Left hindlimb (tissue), 1 donor: ENCODE data around the gene PPP3CA.

Experiments
- DNase-seq: peaks from one replicate; pipeline ENCODE4 v3.0.0-alpha.2; 2018

PPP3CA gene

DNA sequence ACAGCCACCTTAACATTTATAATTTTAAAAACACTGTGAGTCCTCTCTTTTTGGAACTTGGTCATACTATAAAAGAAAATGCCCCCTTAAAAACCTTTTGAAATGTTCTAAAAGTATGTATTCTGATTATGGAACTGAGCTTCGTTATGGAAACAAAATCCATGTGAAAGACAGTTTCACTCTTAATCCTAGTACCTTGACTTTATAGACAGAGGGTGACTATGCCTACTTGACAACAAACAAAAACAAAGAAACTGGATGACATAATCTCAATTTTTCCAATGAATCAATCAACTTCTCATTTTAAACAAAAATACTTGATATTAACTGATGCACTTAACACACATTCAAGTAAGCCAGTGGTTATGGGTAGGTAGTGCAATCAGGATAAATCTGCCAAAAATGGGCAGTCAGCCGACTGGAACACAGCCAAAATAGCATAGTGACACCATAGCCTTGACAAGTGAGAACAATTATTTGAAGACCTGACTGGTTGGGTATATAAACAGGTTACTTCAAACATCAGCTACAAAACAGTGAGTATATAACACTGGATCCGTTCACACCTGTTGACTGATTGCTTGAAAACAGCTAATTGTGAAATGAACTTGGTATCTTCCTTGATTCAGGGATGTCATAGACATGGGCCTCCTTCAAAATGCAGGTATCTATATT, 265.5 kb downstream of the PPP3CA start:
- no peak for DNase-seq

DNA sequence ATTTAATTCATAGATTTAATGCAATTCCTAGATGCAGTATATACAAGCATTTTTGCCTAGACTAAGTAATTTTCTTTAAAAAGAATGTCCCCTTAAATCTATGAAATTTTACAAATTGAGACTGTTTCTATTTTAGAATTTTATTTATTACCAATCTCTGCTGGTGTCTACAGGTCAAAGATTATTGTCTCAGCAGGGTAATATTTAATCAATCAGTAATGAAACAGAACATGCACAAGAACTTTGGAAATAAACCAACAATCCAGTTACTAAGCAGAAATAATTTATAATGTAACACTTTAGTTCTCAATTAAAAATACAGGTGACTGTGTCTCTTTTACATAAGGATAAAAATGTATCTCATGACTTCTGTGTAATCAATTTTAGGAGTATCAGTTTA, 266.2 kb downstream of the PPP3CA start:
- no peak for DNase-seq

DNA sequence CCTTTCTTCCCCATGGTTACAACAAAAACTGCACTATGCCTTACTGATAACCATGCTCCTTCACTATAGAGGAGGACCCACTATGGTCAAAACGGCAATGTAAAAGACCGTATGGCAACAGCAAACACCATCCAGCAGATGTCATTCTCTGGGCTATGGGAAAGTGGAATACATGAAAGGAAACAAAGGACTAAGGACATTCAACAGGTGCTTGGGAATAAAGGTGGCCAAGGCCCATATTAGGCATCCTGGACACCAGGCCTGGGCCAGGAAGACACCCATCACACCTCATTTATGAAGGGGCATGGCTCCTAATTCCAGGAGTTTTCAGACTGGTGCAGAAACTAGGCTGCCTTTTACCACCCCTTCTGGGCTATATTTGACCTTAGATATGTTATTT, 268.4 kb downstream of the PPP3CA start:
- DNase-seq, result no peak

DNA sequence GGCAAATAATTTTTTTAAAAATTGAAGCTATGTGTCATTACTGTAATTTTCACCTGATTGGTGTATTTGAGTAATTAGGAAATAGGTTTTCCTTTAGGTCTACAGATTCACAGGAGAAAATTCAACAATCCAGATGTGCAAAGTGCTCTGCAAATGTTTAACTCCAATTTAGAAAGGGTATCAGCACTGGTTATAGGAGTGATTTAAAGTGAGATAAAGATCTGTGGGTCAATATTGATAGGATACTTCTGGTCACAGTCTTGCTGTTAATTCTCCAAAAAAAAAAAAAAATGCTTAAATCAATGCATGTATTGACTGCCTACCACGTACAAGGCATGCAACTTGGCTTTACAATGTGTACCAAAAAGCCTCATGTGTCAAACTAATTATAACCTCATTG, 271.3 kb downstream of the PPP3CA start:
- no peak for DNase-seq

DNA sequence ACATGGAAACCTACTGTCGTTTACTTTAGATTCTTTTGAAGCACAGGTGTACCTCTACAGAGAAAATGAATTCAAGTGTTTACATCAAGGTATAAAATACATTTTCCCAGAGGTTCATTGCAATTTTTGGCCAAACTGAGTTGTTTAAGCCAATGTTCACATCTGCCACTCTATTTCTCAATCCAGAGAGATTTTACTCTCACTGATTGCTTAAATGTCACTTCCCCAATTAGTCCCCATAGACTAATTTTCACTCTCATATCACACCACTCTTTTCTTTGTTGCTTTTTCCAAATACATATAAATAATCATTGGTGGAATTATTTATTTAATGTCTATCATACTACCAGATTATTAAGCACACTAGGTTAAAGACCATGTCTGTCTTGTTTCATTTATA, 271.8 kb downstream of the PPP3CA start:
- no peak for DNase-seq

DNA sequence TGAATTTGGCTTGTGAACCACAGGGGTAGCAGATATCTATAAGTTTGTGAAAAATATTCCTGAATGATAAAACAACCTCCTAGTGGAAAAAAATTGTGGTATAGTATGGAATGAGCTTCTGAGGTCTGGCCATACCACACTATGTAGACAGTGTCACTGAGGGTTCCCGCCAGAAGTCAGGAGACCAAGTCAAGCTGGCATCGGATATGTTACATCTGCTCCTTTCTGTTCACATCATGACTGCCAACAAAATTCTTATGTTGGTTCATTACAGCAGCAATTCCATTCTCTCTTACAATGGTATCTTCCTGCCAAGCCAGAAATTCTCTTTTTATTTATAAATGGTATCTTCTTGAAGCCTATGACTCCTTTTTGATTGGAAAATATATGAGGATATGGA, 273.0 kb downstream of the PPP3CA start:
- no peak for DNase-seq

DNA sequence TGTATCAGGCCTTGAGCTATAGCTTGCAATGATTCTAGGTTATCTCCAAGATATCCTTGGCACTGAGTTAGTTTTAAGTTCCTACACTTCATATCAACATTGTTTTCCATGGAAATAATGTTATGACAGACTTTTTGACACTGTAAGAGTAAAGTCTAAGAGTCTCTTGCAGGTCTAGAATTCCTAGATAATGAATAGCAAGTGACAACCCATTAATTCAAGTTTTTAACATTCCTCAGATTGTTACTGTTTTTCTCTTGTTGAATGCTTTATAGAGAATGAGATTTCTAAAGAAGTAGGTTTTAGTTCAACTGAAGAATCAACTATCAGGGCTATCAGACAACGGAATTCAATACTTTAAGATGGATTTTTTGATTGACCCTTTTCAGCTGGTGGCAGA, 276.1 kb downstream of the PPP3CA start:
- DNase-seq, result no peak

DNA sequence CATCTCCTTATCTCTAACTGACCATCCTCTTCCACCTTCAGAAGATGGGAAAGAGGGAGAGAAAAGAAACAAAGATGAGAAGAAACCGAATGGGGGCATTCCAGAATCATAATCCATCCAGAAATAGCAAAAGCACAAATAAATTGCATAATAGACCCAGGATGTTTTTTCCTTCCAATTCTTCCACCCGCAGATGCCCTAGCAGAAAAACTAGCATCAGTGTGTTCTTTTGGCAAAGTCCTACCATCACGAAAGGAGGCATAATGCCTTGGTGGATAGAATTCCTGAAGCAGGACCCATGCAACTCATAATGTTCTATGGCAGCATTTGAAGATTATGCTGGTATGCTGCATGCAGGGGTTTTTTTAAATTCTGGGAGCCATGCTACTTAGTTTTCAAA, 279.2 kb downstream of the PPP3CA start:
- no peak for DNase-seq

DNA sequence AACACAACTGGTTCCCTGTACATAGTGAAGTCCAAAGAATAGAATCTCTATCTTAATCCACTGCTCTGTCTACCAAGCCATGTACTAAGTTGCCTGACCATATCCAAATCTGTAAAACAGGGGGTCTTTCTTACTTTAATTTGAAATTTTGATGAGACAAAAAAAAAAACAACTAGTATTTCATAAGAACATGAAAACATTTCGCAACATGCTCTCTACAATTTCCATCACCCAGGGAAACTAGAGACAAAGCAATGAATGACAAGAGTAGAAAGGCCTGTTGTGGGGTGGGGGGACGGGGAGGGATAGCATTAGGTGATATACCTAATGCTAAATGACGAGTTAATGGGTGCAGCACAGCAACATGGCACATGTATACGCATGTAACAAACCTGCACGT, 279.9 kb downstream of the PPP3CA start:
- DNase-seq, result no peak

DNA sequence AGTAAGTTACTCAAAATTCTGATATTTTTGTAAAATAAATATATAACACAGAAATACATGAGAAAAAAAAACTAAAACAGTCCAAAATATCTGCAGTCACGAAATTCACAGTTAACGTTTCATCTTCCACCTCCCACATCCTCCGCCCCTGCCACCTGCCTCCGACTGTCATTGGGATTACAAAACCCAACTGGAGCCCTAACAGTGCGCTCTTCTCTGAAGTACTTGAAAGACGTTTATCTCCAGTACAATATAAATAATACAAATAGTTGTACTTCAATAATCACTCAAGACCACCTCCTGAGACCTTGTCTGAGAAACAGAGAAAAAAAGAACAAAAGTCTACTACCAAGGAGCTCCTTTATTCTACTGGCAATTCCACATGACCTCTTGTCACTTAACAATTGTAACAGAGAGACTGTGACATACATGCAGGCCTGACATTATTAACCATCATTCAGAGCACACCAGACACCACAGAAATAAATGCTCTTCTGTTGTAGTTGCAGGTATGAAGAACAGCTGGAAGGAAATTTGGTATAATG, 280.6 kb downstream of the PPP3CA start:
- no peak for DNase-seq

DNA sequence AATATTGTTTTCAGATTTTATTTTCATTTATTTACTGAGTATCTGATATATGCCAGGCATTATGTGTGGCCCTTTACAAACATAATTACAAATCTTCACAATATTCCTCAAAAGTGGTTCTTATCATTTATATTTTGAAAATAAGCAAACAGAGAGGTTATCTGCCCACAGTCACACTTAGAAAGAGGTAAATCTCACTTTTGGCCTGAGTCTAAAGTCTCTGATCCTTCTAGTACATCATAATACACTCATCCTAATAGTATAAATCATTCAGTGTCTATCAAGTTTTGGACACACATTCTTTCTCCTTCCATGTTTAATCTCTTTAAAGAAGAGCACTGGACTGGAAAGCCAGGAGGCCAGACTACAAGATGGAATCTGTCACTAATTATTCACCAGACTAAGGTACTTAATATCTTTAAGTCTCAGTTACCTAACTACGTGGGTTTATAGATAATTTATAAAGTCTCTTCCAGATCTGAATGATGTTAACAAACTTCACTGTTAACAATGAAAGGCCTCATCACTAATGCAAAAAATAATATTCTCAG, 281.3 kb downstream of the PPP3CA start:
- no peak for DNase-seq

DNA sequence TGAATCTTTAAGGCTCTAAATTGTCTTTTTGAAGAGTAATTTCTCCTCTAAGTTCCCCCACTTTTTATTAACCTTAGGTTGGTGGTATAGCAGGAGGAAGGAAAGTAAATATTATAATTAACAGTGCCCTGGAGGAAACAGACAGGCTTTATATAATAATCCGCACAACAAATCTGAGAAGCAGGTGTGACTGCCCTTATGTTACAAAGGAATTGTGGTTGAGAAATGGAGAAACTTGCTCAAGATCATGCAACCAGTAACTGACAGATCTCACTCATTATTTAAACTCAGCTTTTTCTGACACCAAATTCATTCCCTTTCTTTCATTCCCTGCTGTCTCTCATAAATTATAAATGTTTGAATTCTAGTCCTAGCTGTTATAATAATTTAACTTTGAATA, 282.0 kb downstream of the PPP3CA start:
- DNase-seq, result no peak

DNA sequence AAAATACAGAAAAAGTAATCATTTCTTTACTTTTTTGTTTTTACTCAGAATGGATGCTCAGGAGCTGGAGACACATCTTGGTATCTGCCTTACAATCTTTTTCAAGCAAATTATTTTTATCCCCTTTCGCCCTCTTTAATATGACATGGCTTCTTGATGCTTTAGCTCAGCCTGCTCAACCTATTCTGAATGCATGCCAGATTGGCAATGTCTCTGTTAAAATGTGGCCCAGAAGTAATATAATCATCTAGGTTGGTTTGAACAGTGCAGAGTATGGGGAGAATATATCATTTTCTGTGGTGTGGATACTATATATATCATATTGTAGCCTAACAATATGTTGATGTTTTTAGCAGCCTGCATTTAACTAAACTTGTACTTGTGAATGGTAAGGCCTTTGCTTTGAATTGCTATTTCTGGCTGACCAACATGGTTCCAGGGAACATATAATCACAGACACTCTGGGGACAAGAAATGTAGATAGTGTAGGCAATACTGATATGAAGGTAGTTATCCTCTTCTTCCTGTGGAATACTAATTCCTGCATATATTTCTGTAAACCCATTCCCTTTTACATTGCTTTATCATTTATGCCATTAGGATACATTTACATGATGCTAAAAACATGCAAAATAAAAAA, 282.7 kb downstream of the PPP3CA start:
- no peak for DNase-seq

DNA sequence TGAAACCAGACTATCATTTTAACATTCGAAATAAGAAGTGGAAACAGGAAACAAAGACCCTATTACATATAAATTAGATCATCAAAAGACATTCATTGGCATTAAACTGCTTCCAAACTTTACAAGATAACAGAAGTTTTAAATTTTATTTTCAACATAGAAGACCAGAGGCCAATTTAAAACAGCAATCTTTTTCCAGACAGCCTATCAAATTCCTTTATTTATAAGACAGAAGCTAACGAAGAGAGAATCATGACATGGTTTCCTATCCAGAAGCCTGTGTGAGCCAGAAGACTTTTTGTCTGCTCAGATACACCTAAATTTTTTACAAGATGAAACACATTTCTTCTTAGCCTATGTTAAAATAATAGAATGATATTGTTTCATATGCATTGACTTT, 291.9 kb downstream of the PPP3CA start:
- no peak for DNase-seq

DNA sequence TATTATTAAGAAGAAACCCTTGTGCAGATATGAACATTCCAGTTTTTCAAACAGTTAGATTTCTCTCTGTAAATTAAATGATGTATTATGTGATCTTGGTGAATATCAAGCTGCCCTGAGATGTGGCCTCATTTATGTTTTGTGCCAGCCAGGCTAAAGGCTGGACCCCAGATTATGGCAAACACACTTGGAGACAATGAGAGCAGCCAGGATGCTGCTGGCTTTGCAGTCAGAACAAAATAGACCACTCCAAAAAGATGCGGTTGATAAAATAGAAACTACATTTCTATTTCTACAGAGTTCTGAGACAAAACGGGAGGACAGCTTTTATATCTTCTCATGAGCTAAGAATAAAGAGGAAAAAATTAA, 296.5 kb downstream of the PPP3CA start:
- DNase-seq, result no peak

DNA sequence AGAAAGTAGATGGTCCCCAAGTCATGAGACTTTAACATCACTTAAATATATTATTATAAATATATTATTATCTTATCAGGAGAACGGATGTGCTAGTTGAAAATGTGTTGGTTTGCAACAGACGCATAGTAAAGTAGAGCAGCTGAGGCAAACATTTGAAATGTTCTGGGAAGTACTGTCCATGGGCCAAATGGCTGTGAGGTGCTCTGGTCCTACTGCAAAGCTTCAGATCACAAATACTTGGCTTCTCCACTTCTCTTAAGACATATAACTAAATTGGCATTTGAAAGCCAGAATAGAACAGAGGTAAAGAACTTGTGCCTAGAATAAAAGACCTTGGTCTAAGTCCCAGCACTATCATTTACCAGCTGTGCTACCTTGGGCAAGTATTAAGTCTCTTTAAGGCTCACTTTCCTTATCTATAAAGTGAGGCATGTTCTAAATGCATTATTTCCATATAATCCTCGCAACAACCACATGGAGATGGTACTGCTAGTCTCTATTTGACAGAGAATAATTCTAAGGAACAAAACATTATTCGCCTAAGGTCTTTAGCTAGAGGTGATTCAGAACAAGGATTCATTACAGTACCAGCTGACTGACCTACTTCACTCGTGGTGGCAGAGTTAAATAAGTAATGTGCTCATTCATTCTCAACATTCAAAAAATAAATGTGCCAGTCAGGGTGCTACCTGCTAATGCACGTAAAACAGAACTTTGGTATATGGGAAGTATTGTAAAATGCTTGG, 297.1 kb downstream of the PPP3CA start:
- DNase-seq, result no peak

DNA sequence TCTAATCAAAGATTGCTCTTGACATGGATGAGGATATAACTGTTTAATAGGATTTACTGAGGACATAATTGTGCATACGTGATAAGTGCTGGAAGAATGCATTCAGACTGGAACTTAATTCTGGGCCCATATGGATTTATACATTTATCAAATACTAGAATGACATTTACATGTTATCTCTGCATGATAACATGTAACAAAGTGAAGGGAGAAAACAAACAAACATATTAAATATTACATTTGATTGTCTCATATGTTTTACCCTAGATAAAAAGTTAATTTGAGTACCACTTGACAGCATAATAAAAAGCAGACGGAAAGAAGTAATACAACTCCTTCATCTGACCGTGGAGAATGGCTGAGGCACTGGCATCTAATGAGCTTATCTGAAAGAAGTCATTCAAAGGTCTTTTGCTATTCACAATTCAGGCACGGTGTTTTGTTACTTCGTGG, 297.8 kb downstream of the PPP3CA start:
- no peak for DNase-seq

DNA sequence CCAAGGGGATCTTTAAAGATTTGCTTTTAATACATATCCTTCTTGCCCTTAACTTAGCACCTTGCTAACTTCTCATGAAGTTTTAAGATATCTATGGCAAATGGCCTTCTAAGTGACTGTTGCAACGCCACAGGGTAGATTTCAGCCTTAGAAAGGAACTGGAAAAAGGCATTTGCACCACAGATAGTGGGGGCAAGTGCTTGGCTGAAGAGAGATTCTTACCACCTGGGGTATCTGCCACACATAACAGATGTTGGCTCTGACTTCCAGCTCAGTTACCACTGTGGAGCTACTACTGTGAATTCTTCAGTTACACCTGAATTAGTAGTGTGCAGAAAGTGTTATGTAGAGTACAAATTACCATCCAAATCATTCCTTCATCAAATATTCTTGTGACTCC, 302.6 kb downstream of the PPP3CA start:
- no peak for DNase-seq

DNA sequence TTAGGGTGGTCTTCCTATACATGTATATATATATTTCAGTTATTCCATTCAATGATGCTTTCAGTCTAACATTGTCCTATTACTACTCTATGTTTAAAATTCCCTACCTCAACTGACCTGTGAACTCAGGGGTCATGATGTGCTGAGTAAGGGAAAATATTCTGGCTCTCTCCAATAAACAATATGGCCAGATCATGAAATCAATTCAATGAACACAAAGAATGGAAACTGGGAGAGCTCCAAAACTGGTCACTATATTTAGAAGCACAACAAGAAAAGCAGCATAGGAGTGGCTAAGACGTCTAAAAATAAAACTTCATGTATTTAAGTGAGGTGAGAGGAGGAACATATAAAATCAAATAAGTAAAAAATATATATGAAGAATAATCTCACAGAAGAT, 304.5 kb downstream of the PPP3CA start:
- no peak for DNase-seq

DNA sequence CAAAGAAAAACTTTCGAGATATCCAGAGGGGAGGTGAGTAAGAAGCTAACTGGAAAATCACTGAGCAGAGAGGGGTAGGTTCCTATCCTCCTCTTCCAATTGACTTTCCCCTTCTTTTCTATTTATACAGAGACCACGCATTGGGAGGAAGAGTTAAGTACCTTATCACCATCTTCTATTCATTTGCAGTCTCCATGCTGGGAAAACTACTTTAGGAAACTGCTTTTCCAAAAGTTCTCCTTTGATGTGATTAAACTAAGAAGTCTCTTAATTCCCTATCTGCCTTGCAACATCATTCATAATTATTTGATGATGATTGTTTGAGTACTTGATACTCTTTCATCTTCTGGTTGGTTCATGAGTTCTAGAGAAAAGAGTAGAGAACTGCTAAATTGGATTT, 306.6 kb downstream of the PPP3CA start:
- no peak for DNase-seq

DNA sequence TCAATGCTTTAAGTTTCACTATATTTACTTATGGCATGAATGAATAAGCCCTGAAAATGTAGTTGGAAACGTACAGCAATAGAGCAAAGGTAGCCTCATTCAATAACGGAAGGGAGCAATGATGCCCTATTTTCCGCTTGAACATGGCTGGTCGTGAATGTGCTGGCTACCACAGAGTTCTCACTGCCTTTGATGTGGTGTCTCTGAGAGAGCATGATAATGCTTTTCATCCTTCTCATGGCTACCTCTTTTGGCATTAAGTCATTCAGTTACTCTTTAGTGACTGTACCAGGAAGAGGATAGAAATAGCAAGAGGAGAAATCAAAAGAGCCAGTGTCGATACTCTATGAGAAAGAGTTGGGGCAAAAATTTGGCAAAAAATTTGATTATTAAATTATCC, 308.0 kb downstream of the PPP3CA start:
- no peak for DNase-seq

DNA sequence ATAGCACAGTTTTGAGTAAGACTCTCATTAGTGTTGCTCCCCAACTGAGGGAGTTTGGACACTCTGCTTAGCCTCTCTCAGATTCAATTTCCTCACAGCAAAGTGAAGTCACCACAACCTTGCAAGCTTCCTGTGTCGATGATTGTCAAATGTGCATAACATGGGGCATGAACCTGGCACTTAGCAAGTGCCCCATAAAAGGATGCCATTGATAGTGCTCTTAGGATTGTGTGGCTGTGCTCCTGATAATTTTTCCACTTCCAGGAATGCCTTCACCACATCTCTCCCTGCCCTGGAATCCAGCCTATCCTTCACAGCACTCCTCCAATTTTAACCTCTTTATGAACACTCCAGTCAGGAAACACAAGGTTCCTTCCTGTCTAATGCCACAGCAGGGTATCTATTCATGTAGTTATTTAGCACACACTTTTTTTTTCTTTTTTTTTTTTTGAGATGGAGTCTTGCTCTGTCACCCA, 309.4 kb downstream of the PPP3CA start:
- no peak for DNase-seq

DNA sequence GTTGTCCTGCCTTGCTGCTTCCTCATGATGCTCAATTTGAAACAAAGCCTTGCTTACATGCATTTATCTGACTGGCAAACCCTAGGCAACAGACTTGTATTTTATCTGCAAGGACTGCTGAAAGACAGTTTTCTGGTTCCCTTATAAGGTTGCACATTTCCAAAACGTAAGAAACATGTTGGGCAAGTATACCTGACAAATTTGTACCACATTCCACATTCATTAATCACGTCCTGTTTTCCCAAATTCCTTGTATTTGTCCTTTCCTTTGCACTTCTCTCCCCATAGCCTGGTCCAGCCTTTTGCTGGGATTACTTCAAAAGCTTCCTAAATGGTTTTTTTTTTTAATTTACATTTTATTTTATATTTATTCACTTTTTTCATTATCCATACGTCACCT, 310.1 kb downstream of the PPP3CA start:
- DNase-seq, result no peak

DNA sequence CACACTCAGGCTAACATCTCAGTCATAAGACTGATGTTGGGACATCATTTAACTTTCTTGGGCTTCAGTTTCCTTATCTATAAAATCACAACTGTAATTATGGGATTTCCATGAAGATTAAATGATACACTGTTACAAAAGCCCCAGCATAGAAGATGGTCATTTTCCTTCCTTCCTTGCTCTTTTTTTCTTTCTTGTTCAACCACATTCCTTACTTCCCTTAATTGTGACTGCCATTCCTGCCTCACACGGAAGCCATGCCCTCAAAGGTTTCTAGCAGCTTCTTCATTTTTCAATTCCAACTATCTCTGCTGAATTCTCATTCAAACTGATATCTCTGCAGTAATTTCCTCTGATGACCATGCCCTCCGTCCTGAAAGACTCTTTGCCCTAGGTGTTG, 311.8 kb downstream of the PPP3CA start:
- no peak for DNase-seq
